Activated CD8-positive, alpha-beta memory T cell treated with anti-CD3 and anti-CD28 coated beads, Interleukin-2, amount 50 U/mL, for 1 hour (primary cell): ENCODE data around the gene KDF1.

Experiments
- DNase-seq: peaks from one replicate; pipeline ENCODE4 v3.0.0-alpha.2; 2020; ENCODE audit errors: extremely low read depth

The KDF1 gene

GRCh38 chr1:26915204-26915842, 44.9 kb downstream of the KDF1 start:
- DNase-seq = no peak

- no peak for DNase-seq
Observed at GRCh38 chr1:26913754-26914619, 46.3 kb downstream of the KDF1 start, which contains the start of gene NR0B2. Gene NR0B2, minus strand, starts transcription at chr1:26913975. Its CDS starts 35 bp downstream, at chr1:26913940.

- no peak for DNase-seq
Observed at GRCh38 chr1:26913389-26913753, 46.9 kb downstream of the KDF1 start.

- DNase-seq = no peak
Observed at GRCh38 chr1:26912147-26912490, 48.1 kb downstream of the KDF1 start.

GRCh38 chr1:26911399-26912146, 48.7 kb downstream of the KDF1 start:
- no peak for DNase-seq

- DNase-seq = no peak
Observed at GRCh38 chr1:26910343-26911160, 49.7 kb downstream of the KDF1 start.

GRCh38 chr1:26909951-26910342, 50.3 kb downstream of the KDF1 start:
- no peak for DNase-seq

- no peak for DNase-seq
Observed at GRCh38 chr1:26907071-26907917, 53.0 kb downstream of the KDF1 start.

GRCh38 chr1:26900815-26901511, 59.3 kb downstream of the KDF1 start:
- no peak for DNase-seq

- peak; percentile 86 for DNase-seq
Observed at GRCh38 chr1:26900001-26900814, 60.1 kb downstream of the KDF1 start, which contains the start of gene GPATCH3. Gene GPATCH3, minus strand, starts transcription at chr1:26900467. Its CDS starts 25 bp downstream, at chr1:26900442.
